Measurements from ENCODE around the gene COPZ1.
A peak's percentile ranks its signal among the peaks of the same experiment; 100 is the strongest.

DNA sequence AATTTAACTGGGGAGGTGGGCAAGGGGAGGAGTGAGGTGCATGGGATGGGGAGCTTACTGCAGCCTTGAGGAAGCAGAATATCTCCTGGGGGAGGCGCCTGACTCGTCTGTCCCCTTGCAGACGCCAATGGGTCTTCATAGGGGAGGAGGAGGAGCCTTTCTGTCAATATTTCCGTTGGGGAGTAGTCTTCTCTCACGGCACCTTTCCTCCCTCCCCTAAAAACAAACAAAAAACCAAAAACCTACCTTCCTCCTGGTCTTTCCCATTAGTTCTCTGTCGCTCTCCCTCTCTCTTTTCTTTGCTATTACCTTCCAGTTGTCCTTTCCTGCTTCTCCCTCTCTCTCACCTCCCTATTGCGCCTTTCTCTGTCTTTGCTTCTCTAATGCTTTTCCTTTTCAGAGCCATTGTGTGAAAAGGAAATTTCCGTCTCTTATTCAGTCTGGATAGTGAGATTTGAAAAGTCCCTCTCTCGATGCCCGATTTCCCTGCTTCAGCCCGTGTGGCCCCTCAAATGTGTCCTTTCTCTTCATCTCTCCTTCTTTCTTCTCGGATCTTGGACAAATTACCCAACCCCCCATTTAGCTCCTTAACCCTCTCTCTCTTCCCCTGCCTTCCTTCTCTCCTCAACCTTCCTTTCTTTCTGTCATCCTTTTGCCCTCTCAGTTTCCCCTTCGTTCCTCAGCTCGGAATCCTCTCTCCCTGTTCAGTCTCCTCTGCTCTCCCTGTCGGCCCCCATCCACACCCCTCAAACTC is 33.4 kb downstream of the COPZ1 start:
- TF ChIP-seq, protein P1, sequence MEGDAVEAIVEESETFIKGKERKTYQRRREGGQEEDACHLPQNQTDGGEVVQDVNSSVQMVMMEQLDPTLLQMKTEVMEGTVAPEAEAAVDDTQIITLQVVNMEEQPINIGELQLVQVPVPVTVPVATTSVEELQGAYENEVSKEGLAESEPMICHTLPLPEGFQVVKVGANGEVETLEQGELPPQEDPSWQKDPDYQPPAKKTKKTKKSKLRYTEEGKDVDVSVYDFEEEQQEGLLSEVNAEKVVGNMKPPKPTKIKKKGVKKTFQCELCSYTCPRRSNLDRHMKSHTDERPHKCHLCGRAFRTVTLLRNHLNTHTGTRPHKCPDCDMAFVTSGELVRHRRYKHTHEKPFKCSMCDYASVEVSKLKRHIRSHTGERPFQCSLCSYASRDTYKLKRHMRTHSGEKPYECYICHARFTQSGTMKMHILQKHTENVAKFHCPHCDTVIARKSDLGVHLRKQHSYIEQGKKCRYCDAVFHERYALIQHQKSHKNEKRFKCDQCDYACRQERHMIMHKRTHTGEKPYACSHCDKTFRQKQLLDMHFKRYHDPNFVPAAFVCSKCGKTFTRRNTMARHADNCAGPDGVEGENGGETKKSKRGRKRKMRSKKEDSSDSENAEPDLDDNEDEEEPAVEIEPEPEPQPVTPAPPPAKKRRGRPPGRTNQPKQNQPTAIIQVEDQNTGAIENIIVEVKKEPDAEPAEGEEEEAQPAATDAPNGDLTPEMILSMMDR (IDR thresholded peaks at IDR 0.05), result no peak
- peak in 1 of 2 donors; percentile 51 for TF ChIP-seq POLR2A (IDR thresholded peaks at IDR 0.05)

All from thyroid gland (tissue), 4 donors.